ES-I3 (cell line): ENCODE results near the gene KRT83.

Source experiments
- H3K36me3 ChIP-seq: 2 replicates; pipeline ENCODE4 v1.6.1; 2013; ENCODE audit warnings: mild to moderate bottlenecking, low read length, control low read depth, moderate library complexity; ENCODE audit not compliant: insufficient read depth
- H3K4me1 ChIP-seq: 2 replicates; pipeline ENCODE4 v1.6.1; 2013; ENCODE audit warnings: mild to moderate bottlenecking, control low read depth, low read length; ENCODE audit not compliant: insufficient read depth
- H3K9ac ChIP-seq: 2 replicates; pipeline ENCODE4 v1.6.1; 2013; ENCODE audit warnings: low read depth, mild to moderate bottlenecking, low read length, moderate library complexity
- H3K9me3 ChIP-seq: 2 replicates; pipeline ENCODE4 v1.6.1; 2013; ENCODE audit warnings: mild to moderate bottlenecking, low read length, moderate library complexity; ENCODE audit not compliant: control insufficient read depth, insufficient read depth

The KRT83 gene

GRCh38 chr12:52284562-52285171 lies 36.5 kb downstream of the KRT83 start:
- no peaks in the 10 kb centered on the region for H3K4me1 ChIP-seq
- no peaks in the 10 kb centered on the region for H3K36me3 ChIP-seq
- no peak overlapping the region for H3K9ac ChIP-seq
- no peaks in the 10 kb centered on the region for H3K9me3 ChIP-seq

DNA sequence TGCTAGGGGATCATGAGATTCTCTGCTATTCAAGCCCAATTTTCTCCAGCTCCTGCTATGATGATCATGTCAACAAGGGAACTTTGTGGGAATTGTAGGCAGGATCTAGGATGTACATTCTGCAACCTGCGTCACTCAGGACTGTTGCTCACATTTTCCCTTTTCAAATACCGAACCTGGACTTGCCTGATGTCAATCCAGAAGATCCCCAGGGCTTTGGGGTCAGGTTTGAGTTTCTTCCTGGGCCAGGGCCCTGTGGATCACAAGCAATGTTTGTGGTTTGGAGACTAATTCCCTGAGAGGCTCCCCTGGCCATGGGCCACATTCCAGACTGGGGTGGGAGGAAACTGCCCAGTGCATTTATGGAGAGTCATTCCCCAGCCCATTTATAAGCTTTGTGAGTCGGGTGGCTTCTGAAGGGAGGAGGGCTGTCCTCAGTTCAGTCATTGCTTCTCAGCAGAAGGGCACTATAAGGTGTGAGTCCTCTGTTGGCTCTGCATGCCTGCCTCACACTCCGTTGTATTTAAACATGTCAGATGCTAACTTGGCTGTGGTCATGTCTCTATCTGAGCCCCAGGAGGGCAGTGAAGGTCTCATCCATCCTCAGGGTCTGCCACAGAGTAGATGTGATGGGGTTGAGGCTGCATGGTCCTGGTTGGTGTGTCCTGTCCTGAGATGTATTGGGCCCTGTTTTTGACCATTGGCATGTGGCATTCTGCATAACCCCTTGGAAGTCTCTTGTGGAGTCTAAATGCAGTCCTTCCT lies 40.2 kb downstream of the KRT83 start:
- no peak overlapping the region for H3K9ac ChIP-seq
- no peaks in the 10 kb centered on the region for H3K4me1 ChIP-seq
- H3K9me3 ChIP-seq: no peaks in the 10 kb centered on the region
- H3K36me3 ChIP-seq: no peaks in the 10 kb centered on the region

GRCh38 chr12:52280319-52280795 lies 40.8 kb downstream of the KRT83 start:
- no peaks in the 10 kb centered on the region for H3K4me1 ChIP-seq
- no peaks in the 10 kb centered on the region for H3K36me3 ChIP-seq
- no peak overlapping the region for H3K9ac ChIP-seq
- H3K9me3 ChIP-seq: no peaks in the 10 kb centered on the region

GRCh38 chr12:52279422-52280318 lies 41.5 kb downstream of the KRT83 start:
- Histone ChIP-seq H3K9ac (no peak overlapping the region), H3K4me1 (no peaks in the 10 kb centered on the region)

GRCh38 chr12:52278575-52279421 lies 42.4 kb downstream of the KRT83 start:
- Histone ChIP-seq H3K36me3 (no peaks in the 10 kb centered on the region), H3K9ac (peak overlapping the region; percentile 45; the same call in 1 of the 2 replicates), H3K9me3 (no peaks in the 10 kb centered on the region), H3K4me1 (no peaks in the 10 kb centered on the region)

More at GRCh38 chr12:52279422-52280318, 41.5 kb downstream of the KRT83 start:
- no peaks in the 10 kb centered on the region for H3K9me3 ChIP-seq
- H3K36me3 ChIP-seq: no peaks in the 10 kb centered on the region

GRCh38 chr12:52277486-52278245 lies 43.5 kb downstream of the KRT83 start:
- no peaks in the 10 kb centered on the region for H3K36me3 ChIP-seq
- no peaks in the 10 kb centered on the region for H3K4me1 ChIP-seq
- no peak overlapping the region for H3K9ac ChIP-seq
- H3K9me3 ChIP-seq: no peaks in the 10 kb centered on the region

DNA sequence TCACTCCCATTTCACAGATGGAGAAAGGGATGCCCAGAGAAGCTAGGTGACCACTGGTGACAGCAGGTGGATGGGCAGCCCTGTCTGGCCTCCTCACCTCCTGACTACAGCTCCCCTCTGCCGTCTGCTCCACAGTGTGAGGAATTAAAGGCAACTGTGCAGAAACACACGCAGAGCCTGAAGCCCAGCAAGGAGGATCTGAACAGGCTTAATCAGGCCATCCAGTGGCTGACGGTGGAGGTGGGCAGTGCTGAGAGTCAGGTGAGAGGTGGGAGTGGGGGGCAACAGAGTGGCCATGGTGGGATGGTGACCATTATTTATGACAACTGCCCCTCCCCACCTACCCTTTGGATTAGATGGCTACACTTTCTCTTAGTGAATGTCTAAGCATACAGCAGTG lies 45.5 kb downstream of the KRT83 start:
- no peaks in the 10 kb centered on the region for H3K9me3 ChIP-seq
- no peaks in the 10 kb centered on the region for H3K4me1 ChIP-seq
- H3K9ac ChIP-seq: no peak overlapping the region
- no peaks in the 10 kb centered on the region for H3K36me3 ChIP-seq

DNA sequence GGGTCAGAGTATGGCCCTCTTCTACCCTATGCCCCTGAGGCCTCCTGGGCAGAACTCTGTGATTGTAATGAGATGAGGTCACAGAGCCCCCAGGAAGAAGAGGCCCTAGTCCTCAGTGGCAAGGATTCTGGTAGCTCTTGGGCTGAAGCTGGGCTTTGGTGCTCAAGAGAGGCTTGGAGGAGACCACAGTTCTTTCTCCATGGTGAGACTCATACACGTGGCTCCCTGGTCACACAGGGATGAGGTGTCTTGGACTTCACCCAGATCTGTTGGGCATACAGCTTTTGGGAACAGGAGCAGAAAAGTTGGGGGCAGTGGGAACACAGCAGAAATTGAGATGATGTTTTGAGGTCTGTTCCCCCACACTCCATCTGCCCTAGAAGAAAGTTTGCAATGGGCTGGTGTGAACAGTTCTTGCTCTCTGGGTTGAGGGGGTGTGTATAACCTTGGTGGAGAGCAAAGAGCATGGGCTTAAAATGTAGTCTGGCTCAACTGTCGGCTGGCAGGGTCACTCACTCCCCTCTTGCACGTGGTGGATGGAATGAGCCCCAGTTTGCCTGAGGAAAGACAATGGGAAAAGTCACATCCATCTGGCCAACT lies 46.6 kb downstream of the KRT83 start, which contains the start of gene KRT86:
KRT86 (plus strand) TSS at position 125 of the 600 bp plus-strand sequence. CDS start 27,272 bp downstream, outside the sequence.
- Histone ChIP-seq H3K4me1 (no peaks in the 10 kb centered on the region), H3K9me3 (no peaks in the 10 kb centered on the region)

DNA sequence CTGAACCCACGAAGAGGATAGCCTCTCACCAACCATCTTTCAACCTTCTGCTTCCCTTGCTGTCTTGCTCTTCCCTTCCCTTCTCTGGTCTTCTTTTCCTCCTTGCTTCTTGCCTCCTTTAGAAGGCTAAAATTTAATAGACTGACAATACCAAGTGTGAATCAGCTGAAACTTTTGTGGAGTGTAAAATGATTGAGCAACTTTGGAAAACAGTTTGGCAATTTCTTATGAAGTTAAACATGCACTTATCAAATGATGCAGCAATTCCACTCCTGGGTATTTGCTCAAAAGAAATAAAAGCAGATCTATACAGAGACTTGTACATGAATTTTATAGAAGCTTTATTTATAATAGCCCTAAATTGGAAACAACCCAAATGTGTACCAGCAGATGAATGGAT lies 50.0 kb downstream of the KRT83 start:
- no peaks in the 10 kb centered on the region for H3K36me3 ChIP-seq
- H3K9me3 ChIP-seq: no peaks in the 10 kb centered on the region
- no peak overlapping the region for H3K9ac ChIP-seq
- peaks cover 4% of the 10 kb centered on the region; the same call in 1 of the 2 replicates for H3K4me1 ChIP-seq

More for the DNA sequence above, 46.6 kb downstream of the KRT83 start, which contains the start of gene KRT86:
- no peaks in the 10 kb centered on the region for H3K36me3 ChIP-seq
- H3K9ac ChIP-seq: no peak within 1 kb of the TSS

- no peak overlapping the region for H3K9ac ChIP-seq
Measured at GRCh38 chr12:52270541-52271070, 50.6 kb downstream of the KRT83 start.

DNA sequence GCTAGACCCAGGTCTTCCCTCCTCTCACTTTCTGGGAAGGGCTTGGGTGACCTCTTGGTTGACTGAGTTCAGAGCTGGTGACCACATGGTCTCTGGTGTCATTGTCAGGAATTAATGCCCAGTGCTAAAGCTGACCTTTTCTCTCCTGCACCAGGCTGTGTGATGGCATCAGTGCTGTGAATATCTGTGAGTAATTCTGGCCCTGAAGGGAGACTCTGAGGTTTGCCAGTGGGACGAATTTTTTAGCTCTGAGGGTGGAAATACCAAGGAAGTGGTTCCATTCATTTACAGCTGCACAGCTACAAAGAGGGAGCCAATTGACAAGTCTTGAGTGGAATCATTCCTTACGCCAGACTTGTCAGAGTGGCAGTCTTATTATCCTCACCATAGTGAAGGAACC lies 53.0 kb downstream of the KRT83 start:
- peaks cover 4% of the 10 kb centered on the region; the same call in 1 of the 2 replicates for H3K4me1 ChIP-seq
- H3K9me3 ChIP-seq: no peaks in the 10 kb centered on the region
- no peak overlapping the region for H3K9ac ChIP-seq
- no peaks in the 10 kb centered on the region for H3K36me3 ChIP-seq

More at GRCh38 chr12:52270541-52271070, 50.6 kb downstream of the KRT83 start:
- peaks cover 4% of the 10 kb centered on the region; the same call in 1 of the 2 replicates for H3K4me1 ChIP-seq
- no peaks in the 10 kb centered on the region for H3K9me3 ChIP-seq
- H3K36me3 ChIP-seq: no peaks in the 10 kb centered on the region

- H3K9me3 ChIP-seq: no peaks in the 10 kb centered on the region
- no peaks in the 10 kb centered on the region for H3K36me3 ChIP-seq
- no peak overlapping the region for H3K9ac ChIP-seq
- H3K4me1 ChIP-seq: peaks cover 4% of the 10 kb centered on the region; the same call in 1 of the 2 replicates
Measured at GRCh38 chr12:52267699-52268098, 53.5 kb downstream of the KRT83 start.
